GM12878 (cell line): ENCODE data around the gene KIF25.

ENCODE experiments used
- BHLHE40 ChIP-seq, 2 experiments: fragments of 450-650 bp in 1 of 2; IDR thresholded peaks; 2 replicates each; pipeline ENCODE4 v1.6.1; 2011 to 2017; ENCODE audit warnings: low read depth in 2 of 2, borderline replicate concordance in 1 of 2, improper control_type of control experiment in 1 of 2, low read length in 1 of 2, mild to moderate bottlenecking in 1 of 2
- GABPA ChIP-seq: IDR thresholded peaks from 2 replicates; pipeline ENCODE4 v1.6.1; 2014; ENCODE audit warnings: antibody characterized with exemption, low read depth, mild to moderate bottlenecking, inconsistent platforms
- RAD21 ChIP-seq: IDR thresholded peaks from 2 replicates; pipeline ENCODE4 v1.6.1; 2011; ENCODE audit warnings: mild to moderate bottlenecking, low read depth, low read length, moderate library complexity; ENCODE audit not compliant: insufficient read depth
- TF ChIP-seq, protein P1 (sequence below), 3 experiments: IDR thresholded peaks in 2 of 3; conservative IDR thresholded peaks in 1 of 3; 2 replicates each; pipeline ENCODE4 v1.5.1; 2011; ENCODE audit warnings: low read depth in 3 of 3, low read length in 3 of 3, mild to moderate bottlenecking in 3 of 3, control low read depth in 2 of 3, moderate library complexity in 2 of 3, inconsistent platforms in 1 of 3, mixed read lengths in 1 of 3; ENCODE audit not compliant: control insufficient read depth in 2 of 3, insufficient read depth in 1 of 3; ENCODE audit errors: extremely low read depth in 1 of 3

DNA sequence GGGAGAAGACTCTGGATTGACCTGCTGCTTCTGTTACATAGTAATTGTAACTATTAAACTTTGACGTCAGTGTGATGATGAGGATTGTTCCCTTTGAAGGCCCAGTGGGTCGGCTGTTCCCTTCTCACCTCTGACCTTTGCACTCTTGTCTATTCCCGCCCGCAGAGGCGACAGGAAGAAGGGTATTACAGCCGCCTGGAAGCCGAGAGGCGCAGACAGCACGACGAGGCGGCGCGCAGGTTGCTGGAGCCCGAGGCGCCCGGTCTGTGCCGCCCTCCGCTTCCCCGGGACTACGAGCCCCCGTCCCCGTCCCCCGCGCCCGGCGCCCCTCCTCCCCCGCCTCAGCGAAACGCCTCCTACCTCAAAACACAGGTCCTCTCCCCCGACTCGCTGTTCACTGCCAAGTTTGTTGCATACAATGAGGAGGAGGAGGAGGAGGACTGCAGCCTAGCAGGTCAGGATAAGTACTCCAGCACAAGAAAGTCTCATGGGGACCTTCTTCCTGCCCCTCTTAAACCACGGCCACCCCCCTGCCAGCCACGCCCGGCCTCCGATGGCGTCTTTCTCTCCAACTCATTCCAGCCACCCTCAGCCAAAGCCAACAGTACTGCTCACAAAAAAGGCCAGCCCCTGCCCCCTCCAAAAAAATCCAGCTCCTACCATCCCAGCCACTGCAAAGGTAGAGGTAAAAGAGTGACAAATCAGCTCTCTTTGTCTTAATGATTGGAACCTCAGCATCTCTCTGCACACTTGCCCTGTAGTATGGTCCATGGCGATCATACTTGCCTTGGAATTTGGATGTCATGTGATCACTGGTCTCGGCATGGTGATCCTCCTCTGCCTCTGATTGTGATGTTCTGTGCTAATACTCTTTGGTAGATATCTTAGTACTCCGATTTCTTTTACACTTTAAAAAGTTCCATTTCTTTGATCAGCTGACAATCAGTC is 31.6 kb upstream of the KIF25 start:
- TF ChIP-seq BHLHE40 (IDR thresholded peaks at IDR 0.05; ENCODE audit: borderline replicate concordance in 1 of 2, low read depth in 2 of 2, low read length in 1 of 2) (no peak), RAD21 (no peak), GABPA (no peak)
- TF ChIP-seq, protein P1, sequence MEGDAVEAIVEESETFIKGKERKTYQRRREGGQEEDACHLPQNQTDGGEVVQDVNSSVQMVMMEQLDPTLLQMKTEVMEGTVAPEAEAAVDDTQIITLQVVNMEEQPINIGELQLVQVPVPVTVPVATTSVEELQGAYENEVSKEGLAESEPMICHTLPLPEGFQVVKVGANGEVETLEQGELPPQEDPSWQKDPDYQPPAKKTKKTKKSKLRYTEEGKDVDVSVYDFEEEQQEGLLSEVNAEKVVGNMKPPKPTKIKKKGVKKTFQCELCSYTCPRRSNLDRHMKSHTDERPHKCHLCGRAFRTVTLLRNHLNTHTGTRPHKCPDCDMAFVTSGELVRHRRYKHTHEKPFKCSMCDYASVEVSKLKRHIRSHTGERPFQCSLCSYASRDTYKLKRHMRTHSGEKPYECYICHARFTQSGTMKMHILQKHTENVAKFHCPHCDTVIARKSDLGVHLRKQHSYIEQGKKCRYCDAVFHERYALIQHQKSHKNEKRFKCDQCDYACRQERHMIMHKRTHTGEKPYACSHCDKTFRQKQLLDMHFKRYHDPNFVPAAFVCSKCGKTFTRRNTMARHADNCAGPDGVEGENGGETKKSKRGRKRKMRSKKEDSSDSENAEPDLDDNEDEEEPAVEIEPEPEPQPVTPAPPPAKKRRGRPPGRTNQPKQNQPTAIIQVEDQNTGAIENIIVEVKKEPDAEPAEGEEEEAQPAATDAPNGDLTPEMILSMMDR (IDR thresholded peaks at IDR 0.05 in 2 of 3, conservative IDR thresholded peaks at IDR 0.05 in 1 of 3; ENCODE audit: control insufficient read depth in 2 of 3, extremely low read depth in 1 of 3, insufficient read depth in 1 of 3, low read depth in 3 of 3, low read length in 3 of 3), result no peak
